Measurements from ENCODE around the gene PRAME.
"Not testable (repeated sequence)": the region's sequence is repeated elsewhere in the genome, so short reads cannot be mapped to it uniquely, and the experiment has no call there.

The PRAME gene, protein sequence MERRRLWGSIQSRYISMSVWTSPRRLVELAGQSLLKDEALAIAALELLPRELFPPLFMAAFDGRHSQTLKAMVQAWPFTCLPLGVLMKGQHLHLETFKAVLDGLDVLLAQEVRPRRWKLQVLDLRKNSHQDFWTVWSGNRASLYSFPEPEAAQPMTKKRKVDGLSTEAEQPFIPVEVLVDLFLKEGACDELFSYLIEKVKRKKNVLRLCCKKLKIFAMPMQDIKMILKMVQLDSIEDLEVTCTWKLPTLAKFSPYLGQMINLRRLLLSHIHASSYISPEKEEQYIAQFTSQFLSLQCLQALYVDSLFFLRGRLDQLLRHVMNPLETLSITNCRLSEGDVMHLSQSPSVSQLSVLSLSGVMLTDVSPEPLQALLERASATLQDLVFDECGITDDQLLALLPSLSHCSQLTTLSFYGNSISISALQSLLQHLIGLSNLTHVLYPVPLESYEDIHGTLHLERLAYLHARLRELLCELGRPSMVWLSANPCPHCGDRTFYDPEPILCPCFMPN
- 0 to 9.9 (median 0) reads per million in 4 donors for total RNA-seq

DNA sequence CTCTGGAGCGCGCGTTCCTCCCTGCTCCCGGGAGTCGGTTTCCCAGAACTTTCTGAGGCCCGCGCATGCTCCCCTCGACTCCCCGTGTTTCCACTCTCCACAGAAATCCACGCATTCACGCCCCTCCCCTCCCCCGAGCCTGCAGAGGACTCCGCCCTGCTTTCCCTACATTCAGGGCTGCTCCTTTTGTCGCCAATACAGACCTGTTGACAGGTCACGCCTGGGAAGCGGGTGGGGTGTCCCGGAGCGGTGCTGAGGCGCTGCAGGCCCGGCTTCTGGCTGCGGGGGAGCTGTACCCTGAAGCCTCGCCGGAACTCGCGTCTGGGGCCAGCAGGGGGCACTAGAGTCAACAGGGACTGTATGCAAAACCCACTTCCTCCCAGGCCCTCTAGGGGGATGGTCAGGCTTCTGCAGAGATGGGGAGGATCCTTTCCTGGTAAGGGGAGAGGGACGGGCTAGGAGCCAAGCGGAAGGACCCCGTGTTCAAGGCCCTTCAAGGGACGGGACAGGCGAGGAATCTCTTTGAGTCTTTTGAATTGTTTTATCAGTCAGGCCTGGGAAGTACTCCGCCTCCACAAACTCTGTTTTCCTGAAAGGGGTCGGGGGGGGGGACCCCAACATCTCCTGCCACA lies at the start of gene PRAME:
TSS of gene PRAME (minus strand) at position 294 of the 632 bp plus-strand sequence. CDS start 2,433 bp downstream, outside the sequence.
- peak; percentile 32 to 64 (median 40) for DNase-seq

DNA sequence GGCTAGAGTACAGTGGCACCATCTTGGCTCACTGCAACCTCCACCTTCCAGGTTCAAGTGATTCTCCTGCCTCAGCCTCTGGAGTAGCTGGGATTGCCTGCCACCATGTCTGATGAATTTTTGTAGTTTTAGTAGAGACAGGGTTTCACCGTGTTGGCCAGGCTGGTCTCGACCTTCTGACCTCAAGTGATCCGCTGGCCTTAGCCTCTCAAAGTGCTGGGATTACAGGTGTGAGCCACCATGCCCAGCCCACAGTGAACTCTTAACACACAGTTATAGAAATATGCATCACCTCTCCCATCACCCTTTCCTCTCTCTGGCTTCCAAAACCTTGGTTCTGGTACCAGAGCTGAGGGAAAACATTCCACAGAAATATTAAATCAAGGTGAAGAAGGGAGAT lies 49.0 kb upstream of the PRAME start:
- DNase-seq = not testable (repeated sequence)

DNA sequence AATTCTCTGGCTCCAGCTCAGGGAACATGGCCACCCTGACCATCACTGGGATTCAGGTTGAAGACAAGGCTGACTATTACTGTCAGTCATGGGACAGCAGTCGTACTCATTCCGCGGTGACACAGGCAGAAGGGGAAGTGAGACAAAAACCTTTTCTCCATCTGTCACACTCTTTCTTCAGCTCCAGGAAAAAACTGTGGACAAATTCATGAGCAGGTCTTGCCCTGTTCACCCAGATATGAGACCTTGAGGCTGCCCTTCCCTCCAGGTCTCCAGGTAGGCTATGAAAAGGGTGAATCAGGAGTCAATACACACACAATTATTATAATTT lies 46.0 kb upstream of the PRAME start:
- DNase-seq = no peak

DNA sequence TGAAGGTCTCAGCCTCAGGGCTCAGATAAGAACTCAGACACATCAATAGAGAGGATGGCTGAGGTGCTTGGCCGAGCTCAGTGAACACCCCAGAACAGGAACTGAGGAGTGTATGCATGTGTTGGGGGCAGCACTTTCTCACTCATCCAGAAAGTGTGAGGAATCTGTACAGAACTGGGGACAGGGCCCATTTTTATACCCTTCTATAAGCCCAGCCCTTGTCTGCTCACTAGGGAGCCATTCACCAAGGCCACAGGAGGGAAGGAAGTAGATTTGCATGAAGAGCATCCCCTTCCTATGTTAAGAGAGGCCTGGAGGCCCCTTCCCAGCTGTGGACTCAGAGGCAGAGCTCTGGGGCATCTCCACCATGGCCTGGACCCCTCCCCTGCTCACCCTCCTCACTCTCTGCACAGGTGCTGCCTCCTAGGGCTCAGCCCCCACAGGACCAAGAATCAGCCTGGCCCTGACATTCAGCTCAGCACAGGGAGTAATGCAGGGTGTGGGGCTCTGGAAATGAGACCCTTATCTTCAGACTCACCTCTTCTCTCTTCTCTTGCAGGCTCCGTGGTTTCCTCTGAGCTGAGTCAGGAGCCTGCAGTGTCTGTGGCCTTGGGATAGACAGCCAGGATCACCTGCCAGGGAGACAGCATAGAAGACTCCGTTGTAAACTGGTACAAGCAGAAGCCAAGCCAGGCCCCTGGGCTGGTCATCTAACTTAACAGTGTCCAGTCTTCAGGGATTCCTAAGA lies 45.4 kb upstream of the PRAME start:
- DNase-seq = no peak

GRCh38 chr22:22603470-22603947 lies 44.4 kb upstream of the PRAME start:
- DNase-seq = no peak

- no peak for DNase-seq
Observed at GRCh38 chr22:22600531-22601261, 41.6 kb upstream of the PRAME start.

DNA sequence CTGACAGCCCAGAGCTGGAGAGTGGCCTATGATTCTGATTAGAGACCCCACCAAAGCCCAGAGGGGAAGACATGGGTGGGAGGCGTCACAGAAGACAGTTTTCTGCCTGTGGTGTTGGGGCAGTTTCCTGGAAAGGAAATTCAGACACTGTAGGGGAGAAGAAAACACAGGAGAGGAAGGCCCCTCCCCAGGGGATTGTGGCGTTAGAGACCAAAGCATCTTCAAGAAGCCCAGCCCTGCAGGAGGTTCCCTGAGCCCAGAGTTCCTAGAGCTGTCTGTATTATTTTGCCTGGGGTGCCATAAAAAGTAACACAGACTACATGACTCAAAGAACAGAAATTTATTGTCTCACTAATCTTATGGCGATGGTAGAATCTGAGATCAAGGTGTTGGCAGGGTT lies 40.2 kb upstream of the PRAME start:
- no peak for DNase-seq

GRCh38 chr22:22598144-22598543 lies 39.1 kb upstream of the PRAME start:
- DNase-seq = no peak

GRCh38 chr22:22595001-22595835 lies 36.2 kb upstream of the PRAME start:
- no peak for DNase-seq

GRCh38 chr22:22593964-22594656 lies 35.0 kb upstream of the PRAME start:
- DNase-seq = peak in 4 of 5 donors; percentile 22 to 62 (median 30)

- DNase-seq = no peak
Observed at GRCh38 chr22:22593250-22593649, 34.2 kb upstream of the PRAME start.

- no peak for DNase-seq
Observed at GRCh38 chr22:22591348-22592299, 32.6 kb upstream of the PRAME start.

DNA sequence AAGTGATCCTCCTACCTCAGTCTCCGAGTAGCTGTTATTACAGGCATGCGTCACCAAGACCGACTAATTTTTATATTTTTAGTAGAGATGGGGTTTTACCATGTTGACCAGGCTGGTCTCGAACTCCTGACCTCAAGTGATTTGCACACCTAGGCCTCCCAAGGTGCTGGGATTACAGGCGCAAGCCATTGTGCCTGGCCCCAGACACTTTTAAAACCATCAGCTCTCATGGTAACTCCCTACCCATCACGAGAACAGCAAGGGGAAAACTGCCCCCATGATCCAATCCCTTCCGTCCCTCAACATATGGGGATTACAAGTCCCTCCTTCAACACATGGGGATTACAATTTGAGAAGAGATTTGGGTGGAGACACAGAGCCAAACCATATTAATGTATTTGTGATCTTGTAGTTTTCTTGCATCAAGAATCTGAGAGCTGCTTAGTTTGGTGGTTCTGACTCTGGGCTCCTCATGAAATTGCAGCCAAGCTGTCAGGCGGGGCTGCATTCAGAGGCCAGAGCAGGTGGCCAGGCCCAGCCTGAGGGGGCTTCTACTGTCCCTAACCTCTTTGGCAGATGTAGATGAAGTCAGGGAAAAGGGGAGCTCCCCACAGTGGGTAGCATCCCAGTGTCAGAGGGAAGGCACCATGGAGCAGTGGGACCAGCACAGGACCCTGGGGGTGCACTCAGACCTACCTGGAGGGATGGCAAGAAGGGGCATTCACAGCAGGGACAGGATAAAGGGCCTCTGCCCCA lies 31.2 kb upstream of the PRAME start:
- DNase-seq = no peak

- DNase-seq = no peak
Observed at GRCh38 chr22:22588485-22589164, 29.6 kb upstream of the PRAME start.

DNA sequence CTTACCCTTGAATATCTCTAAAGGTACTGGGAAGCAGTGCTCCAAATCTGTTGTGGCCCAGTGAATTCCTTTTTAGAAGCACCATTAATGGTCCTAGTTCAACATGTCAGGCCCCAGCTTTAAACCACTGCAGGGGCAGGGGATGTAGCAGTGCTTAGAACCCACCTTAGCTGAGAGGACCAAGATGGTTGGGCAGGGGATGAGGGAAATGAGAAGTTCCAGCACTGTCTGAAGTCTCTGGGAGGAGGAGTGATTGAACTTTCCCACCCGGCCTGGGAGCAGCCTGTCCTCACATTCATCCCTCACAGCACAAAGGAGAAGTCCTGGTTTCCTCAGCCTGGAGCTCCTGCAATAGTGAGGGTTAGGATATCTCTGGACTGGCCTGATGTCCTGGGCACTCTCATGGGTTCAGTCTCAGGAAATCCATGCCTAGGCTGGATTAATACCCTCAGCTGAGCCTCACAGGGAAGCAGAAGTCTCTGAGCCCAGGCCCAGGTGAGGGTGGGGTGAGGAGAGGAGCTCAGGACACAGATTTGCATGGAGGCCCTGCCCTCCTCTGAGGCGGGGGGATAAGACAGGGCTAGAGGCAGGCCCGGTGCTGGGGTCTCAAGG lies 28.6 kb upstream of the PRAME start:
- DNase-seq = no peak

- no peak for DNase-seq
Observed at GRCh38 chr22:22584722-22585121, 25.7 kb upstream of the PRAME start.

GRCh38 chr22:22583030-22583429 lies 24.0 kb upstream of the PRAME start:
- DNase-seq = no peak

GRCh38 chr22:22581524-22581923 lies 22.5 kb upstream of the PRAME start:
- not testable (repeated sequence) for DNase-seq

All from T-helper 1 cell (primary cell).